Measurements from ENCODE around the gene PELI2.

The PELI2 gene, protein sequence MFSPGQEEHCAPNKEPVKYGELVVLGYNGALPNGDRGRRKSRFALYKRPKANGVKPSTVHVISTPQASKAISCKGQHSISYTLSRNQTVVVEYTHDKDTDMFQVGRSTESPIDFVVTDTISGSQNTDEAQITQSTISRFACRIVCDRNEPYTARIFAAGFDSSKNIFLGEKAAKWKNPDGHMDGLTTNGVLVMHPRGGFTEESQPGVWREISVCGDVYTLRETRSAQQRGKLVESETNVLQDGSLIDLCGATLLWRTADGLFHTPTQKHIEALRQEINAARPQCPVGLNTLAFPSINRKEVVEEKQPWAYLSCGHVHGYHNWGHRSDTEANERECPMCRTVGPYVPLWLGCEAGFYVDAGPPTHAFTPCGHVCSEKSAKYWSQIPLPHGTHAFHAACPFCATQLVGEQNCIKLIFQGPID

DNA sequence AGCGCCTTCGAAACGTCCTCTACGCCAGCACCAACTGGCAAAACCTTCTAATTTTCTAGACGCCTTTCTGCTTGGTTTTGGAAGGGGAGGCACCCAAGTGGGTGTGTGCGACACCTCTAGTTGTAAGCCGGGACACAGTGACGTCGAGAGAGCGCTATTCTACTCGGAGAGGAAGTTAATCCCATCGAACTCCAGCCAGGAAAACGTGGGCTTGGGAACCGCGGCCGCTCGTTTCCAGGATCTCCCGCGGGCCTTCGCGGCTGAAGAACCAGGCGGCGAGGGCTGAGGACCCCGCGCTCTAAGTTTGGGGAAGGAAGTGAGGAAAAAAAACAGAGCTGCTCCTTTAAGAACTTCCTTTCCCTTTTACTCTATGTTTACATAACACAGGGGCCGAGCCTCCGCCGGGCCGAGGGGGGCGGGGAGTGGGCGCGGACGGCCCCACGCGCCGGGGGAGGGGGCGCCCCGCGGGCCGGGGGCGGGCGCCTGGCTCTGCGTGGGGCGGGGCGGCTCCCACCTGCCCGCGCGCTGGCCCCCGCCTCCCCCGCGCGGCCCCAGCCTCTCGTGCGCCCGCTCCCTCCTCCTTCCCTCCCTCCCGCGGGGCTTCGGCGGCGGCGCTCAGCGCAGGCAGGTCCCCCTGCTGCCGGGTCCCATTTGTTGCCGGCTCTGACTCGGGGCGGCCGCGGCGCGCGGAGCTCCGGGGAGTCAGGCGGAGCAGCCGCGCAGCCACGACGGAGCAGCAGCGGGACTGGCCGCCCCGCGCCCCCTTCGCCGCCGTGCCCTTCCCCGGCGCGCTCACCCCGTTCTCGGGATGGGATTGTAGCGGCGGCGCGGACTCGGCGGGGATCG is at the start of gene PELI2:
Gene PELI2 (plus strand): TSS at position 647 of the 846 bp plus-strand sequence. CDS start 250 bp downstream, outside the sequence.
- in situ Hi-C loops (cut with HindIII; ENCODE audit: low sequenced_read_pairs) = no loop called here

DNA sequence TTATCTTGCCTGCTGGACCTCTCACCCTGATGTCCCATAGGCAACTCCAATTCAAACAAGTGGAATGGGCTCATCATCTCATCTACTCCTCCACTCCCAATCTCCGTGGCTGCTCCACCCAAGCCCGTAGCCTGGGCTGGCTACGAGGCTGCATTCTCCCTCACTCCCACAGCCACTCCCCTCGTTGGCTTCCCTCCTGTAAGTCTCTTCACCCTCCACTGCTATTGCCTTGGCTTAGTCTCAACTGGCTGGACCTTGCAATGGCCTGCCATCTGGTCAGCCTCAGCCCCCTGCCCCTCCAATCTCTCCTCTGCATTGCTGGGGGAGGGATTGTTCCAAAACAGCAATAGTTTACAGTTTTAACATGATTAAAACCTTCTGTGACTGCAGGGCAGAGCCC is 44.4 kb upstream of the PELI2 start:
- in situ Hi-C loops (cut with HindIII; ENCODE audit: low sequenced_read_pairs) = no loop called here

DNA sequence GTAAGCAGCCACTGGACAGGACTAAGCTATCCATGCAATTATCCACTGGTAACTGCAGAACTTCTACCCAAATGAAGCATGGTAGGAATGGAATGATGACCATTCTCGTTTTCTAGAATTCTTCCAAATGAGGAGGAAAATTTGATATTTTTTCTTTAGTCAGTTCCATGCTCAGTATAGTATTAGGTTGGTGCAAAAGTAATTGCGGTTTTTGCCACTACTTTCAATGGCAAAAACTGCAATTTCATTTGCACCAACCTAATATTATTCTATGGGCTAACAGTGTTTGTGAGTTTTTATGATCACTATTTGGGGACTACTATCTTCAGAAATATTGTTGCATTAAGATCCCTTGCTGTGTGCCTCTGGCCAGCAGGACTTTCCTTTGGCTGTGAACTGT is 42.9 kb upstream of the PELI2 start:
- in situ Hi-C loops (cut with HindIII; ENCODE audit: low sequenced_read_pairs) = no loop called here

DNA sequence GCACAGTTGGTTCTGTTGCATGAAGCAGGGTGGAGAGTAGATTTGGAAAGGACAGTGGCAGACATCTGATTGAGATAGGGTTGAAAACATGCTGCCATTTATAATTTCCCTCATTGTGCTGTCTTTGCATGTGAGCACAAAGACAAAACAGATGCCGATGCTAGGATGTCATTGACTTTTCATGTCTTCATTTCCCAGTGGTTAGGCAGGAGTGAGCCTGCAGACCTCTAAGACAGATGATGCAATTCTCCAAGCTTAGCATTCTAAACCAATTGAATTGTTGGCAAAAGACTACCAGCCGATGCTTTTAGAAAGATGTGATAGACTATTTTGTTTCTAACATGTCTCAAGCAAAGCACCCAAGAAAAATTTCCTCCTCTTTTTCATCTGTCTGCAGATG is 37.1 kb upstream of the PELI2 start:
- in situ Hi-C loops (cut with HindIII; ENCODE audit: low sequenced_read_pairs) = no loop called here

DNA sequence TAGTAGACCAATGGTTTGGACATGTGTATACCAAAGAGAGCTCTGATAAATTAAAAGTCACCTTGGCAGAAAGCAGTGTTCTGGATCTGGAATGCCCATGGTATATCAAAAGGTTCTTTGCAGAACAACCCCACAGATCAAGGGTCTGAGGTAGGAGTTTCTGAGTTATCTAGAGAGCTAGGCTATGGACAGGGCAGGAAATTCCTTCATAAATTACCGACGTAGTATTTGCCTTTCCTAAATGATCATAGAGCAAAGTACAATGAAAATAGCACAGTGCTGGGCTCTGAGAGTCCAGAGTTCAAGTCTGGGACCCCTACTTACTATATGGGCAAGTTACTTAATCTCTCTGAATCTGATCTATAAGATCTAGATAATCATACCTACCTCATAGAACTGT is 35.3 kb upstream of the PELI2 start:
- in situ Hi-C loops (cut with HindIII; ENCODE audit: low sequenced_read_pairs) = no loop called here

DNA sequence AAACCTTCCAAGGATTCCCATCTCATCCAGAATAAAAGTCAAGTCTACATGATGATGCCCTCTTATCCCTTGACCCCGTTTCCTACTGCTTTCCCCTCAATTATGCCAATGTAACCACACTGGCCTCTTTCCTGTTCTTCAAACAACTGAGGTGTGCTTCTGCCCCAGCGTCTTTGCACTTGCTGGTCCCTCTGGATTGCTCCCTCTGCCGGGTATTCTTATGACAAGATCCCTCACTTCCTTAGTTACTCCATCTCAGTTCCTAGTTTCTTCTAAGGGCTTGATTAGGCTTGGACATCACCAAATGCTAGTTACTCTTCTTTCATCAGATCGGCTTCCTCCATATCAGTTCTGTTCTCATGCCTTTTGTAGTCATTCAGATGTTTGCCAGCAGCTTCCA is 32.7 kb upstream of the PELI2 start:
- in situ Hi-C loops (cut with HindIII; ENCODE audit: low sequenced_read_pairs) = no loop called here

DNA sequence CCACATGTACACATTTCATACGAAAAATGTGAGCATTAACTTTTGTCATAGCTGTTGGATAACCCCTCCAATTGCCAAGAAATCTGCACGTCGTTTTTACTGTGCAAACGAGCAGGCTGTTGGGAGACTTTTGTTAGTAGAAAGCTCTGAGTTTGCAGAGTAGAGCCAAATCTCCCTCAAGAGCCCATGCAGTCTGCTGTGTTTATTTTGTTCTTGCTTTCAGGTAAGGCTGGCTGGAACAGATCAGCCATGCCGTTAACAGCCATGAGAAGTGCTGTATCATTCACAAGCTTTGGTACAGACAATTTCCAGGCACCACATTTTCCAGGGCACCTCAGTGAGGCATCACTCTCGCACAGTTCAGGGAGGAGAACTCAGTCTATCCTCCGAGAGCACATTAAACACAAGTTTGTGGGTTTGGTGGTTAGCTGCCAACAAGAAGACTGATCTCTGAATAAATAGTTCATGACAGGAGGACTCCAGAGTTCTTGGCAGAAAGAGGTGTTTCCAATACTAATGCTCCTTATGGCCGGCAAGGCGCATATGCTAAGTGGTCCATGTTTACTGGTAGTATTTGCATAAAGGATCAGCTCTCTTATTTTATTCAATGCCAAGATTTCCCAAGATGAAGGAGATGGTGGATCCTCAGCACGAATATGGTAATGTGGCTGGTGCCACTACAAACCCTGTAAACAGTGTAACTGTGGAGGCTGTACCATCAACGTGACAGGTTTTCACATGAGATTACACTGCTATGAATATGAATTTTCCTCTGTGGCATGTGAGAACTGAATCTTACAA is 30.3 kb upstream of the PELI2 start:
- in situ Hi-C loops (cut with HindIII; ENCODE audit: low sequenced_read_pairs) = no loop called here

DNA sequence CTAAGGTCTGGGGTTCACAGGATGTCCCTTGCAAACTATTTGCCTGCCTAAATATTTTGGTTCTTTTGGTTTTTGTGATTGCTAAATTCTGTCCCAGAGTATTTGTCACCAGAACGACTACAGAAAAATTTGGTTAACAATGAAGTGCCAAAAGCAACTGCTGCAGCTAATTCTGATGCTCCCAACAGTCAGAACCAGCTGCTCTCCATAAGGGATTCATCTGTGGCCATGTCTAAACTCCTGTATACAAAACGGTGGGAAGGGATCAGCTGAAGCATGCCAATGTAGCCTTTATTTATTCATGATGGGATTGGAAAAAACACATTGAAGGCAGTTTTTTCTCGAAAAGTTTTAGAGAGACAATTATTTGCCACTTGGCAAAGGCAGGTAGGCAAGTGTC is 29.3 kb upstream of the PELI2 start:
- in situ Hi-C loops (cut with HindIII; ENCODE audit: low sequenced_read_pairs) = no loop called here

DNA sequence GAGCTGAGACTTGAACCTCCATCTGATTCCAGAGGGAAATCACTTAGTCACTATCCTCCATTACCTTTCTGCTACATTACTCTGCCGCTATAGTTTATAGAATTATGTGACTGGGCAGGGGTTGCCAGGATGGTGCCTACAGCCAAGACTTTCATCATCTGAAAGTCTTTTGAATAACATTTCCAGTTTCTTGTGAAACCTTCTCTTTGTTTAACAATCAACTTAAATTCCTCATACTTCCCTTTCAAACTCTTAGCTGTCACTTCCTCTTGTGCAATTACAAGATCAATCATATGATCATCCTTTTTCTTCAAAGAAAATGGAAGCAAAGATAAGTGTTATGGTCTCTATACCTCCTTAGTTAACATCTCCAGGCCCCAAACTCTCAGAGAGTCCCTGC is 25.4 kb upstream of the PELI2 start:
- in situ Hi-C loops (cut with HindIII; ENCODE audit: low sequenced_read_pairs) = no loop called here

DNA sequence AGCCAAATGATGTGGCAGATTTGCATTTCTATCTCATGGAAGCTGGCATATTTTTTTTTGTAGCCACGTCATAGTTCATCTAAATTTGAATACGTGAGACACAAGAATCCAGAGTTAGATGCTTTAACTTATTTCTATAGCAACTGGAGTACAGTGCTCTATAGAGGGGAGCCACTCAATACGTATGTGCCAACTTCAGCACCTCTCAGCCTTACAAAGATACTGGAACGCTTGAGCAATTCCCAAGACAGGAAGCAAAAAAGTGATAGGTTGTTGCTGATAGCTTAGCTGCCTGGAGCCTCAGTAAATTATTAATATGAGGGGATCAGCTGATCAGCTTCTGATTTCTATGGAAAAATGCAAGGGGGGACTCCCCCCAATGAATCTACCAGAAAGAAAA is 24.1 kb upstream of the PELI2 start:
- in situ Hi-C loops (cut with HindIII; ENCODE audit: low sequenced_read_pairs) = no loop called here

DNA sequence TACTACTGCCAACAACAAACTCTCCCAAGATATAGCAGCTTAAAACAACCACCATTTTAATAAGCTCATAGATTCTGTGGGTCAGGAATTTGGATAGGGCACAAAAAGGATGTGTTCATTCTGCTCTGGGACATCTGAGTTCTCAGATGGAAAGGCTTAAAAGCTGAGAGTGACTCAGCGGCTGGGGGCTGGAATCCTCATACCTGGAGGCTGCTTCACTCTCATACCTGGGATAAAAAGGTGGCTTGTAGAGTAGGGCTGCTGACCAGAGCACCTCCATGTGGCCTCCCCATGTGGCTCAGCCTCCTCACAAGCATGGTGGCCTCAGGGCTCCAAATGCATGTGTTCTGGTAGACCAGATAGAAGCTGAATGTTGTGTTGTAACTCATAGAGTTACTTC is 20.2 kb upstream of the PELI2 start:
- in situ Hi-C loops (cut with HindIII; ENCODE audit: low sequenced_read_pairs) = no loop called here

DNA sequence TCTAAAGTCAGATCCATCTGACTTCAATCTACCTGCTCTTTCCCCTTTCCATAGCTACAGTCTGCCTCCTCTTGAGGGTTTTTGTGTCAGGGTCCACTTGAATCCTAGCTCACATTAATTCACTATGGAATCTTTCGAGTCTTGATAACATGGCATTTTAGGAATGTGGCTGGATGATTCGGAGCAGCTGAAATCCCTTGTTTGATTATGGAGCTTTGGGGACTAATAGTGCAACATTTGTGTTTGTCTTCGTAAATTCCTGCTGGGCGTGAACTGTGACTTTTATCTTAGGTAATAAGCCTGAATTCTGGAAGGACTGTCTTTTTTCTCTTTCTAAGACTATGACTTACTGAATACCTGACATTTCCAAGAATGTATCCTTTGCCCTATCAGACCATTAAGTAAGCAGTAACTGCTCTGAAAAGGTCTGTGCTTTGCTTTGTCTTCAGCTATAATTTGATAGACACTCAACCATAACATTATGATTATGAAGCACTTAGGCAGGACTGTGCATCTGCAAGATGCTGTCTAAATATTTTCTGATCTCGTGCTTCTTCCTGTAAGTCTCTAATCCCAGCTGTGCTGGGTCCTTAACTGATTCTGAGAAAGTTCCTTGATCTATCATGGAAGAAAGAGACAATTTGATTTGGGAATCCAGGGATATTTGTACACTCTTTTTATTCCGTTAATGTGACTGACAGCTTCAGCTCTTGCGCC is 19.0 kb upstream of the PELI2 start:
- in situ Hi-C loops (cut with HindIII; ENCODE audit: low sequenced_read_pairs) = no loop called here

DNA sequence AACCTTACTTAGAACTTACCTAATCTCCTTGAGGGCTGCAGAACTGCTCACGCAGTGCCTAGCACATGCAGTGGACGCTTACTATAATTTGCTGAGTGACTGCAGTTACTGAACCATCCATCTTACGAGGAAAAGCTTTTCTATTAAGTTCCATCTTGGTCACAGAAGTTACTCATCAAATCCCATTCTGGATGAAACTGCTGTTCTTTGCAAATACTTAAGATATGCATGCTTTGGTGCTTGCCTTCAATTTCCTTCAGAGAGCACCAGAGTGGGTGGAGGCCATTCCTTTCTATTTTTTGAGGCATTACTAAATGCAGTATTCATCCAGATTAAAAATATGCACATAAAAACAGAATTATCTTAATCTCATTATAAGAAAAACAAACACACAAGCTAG is 17.7 kb upstream of the PELI2 start:
- in situ Hi-C loops (cut with HindIII; ENCODE audit: low sequenced_read_pairs) = no loop called here

DNA sequence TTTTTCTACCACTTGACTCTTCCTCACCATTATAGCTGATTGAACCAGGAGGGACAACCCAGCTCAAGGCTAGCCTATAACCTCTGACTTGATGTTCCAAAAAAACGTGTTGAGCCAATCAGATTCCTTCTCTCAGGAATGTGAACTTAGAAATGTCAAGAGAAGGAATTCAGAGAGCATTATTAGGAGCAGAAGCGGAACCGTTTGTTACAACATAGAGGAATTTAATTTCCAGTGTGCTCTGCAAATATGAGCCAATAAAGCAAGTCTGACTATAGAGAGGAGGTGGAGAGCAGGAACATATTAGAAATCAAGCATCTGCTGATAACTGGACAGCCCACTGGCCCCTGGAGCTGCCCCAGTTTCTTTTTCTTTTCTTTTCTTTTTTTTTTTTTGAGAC is 15.3 kb upstream of the PELI2 start:
- in situ Hi-C loops (cut with HindIII; ENCODE audit: low sequenced_read_pairs) = no loop called here

DNA sequence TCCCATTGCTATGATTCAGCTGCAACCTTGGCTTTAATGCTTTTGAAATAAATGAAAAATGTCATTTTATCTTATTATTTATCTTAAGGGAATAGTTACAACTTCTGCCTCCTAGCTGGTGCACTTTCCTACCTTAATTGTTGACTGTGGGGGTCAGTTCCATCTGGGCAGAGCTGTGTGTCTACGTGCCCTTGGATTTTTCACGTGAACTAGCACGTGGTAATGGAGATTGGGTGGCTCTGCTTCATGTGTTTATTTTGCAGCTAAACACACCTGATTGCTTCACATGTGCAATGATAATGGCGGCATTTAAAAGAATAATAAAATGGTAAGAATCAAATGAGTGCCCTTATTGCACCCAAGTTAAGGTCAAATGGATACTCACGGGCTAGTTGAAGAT is 10.6 kb upstream of the PELI2 start:
- in situ Hi-C loops (cut with HindIII; ENCODE audit: low sequenced_read_pairs) = no loop called here

DNA sequence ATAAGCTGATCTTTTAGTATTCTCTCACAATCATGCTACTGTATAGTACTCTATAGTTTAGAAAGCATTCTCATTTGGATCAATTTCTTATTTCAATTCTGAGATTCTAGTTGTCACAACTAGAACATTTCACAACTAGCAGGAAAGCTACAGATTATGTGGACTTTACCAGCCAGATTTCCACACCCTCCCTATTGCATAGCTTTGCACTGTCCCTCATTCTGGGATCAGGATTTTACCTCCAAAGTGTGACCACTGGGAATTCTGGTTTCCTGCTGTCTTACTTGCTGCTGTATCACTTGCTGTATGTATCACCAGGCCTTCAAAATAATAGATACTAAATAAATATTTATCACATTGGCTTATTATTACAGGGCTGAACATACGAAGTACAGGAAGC is 10.2 kb upstream of the PELI2 start:
- in situ Hi-C loops (cut with HindIII; ENCODE audit: low sequenced_read_pairs) = no loop called here

DNA sequence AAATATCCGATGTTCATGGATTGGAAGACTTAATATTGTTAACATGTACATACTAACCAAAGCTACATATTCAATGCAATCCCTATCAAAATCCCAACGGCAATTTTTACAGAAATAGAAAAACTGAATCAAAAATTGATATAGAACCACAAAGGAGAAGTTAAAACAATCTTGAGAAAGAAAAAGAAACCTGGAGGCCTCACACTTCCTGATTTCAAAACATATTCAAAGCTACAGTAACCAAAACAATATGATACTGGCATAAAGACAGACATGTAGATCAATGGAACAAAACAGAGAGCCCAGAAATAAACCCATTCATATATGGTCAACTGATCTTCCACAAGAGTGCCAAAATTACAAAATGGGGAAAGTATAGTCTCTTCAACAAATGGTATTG is 5.4 kb upstream of the PELI2 start:
- in situ Hi-C loops (cut with HindIII; ENCODE audit: low sequenced_read_pairs) = loop anchor here (5.0 kb wide), 1 partner anchor 100 kb away; no protein-coding TSS in a partner anchor

DNA sequence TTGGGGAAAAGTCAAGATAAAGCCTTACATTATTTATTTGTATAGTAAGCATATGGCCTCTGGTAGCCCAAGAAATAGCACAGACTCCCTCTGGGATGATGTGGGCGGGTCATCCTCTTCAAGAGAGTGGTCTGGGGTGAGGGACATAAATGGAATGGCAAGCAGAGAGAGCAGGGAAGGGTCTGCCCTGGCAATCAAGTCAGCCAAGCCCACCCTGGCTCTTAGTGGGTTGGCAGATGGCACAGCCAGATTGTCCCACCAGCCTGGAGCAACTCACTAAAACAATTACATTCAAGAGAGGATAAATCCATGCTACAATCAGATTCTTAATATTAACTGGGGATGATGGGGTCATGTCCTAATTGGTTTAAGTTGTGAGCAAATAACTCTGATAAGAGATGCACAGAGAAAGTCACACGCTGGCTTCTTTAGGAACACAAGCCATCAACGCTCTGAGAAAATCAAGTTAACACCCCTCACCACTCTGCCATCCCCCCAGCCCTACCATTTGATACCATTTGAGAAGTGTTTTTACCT is 2.8 kb upstream of the PELI2 start:
- in situ Hi-C loops (cut with HindIII; ENCODE audit: low sequenced_read_pairs) = no loop called here

DNA sequence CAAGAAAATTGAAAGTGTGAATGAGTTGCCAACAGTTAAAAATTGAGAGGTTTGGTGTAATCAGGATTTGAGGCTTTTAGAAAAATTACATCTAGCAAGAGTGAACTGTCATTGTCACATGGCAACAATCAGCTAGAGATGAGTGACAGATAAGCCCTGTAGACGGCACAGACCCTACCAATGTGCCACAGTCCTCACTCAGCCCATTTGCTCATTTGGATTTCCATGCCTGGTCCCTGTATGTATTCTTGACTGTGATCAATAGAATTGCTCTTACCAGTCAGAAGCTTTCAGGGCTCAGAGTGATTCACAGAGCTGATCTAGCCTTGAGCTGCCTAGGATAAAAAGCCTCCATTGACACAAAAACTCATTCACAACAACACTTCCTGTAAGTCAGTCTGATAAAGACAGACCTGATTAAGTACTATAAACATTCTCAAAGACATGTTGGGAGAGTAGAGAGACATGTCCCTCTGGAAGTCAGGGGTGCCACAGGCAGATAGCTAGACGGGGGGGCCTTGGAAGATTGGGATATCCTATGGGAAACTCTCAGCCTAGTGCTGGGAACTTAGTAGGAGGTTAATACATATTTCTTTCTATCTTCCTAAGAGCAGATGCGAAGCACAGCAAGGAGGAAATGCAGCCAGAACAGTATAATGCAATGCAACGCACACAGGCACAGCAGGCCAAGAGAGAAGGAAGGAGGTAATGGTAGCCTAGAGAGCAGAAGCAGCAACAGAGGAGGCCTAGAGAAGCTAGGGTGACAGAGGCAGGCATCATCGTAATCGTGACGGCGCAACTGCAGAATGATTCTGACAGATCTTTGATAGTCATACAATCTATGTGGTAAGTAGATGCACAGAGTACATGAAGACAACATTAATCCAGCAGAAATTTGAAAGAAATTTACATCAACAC is 2.0 kb upstream of the PELI2 start:
- in situ Hi-C loops (cut with HindIII; ENCODE audit: low sequenced_read_pairs) = no loop called here
